ENCODE measurements around the gene TMEM187. TPM values are rescaled to one million over a fixed set of nuclear protein-coding genes. Genes with fewer than 3 reads are reported as not detected.

Gene TMEM187
- total RNA-seq, 1 donor from 2014 or later: 18.3 TPM

- H3K9me3 Mint-ChIP-seq (ENCODE audit: low read depth): no peaks in the 10 kb centered on the region
- no peak overlapping the region for H3K27ac Mint-ChIP-seq (ENCODE audit: unreplicated experiment)
- H3K4me3 Mint-ChIP-seq (ENCODE audit: unreplicated experiment): no peak overlapping the region
- no peak for DNase-seq (ENCODE audit: low spot score)
- H3K36me3 Mint-ChIP-seq (ENCODE audit: low read depth): peaks cover 4% of the 10 kb centered on the region
- no peak for TF ChIP-seq CTCF (IDR thresholded peaks at IDR 0.05)
- H3K27me3 Mint-ChIP-seq (ENCODE audit: low read depth): no peaks in the 10 kb centered on the region
- peaks cover 23% of the 10 kb centered on the region for H3K4me1 Mint-ChIP-seq (ENCODE audit: low read depth)
Observed at GRCh38 chrX:153932220-153932915, 40.2 kb upstream of the TMEM187 start.

GRCh38 chrX:153933748-153934147 lies 38.8 kb upstream of the TMEM187 start:
- no peak for TF ChIP-seq CTCF (IDR thresholded peaks at IDR 0.05)
- no peak for DNase-seq (ENCODE audit: low spot score)
- Mint-ChIP-seq H3K36me3 (ENCODE audit: low read depth) (peaks cover 4% of the 10 kb centered on the region), H3K4me3 (ENCODE audit: unreplicated experiment) (peak overlapping the region; percentile 81), H3K4me1 (ENCODE audit: low read depth) (peaks cover 15% of the 10 kb centered on the region), H3K27ac (ENCODE audit: unreplicated experiment) (peak overlapping the region; percentile 34), H3K9me3 (ENCODE audit: low read depth) (no peaks in the 10 kb centered on the region), H3K27me3 (ENCODE audit: low read depth) (no peaks in the 10 kb centered on the region)

GRCh38 chrX:153934148-153934761 lies 38.3 kb upstream of the TMEM187 start:
- no peaks in the 10 kb centered on the region for H3K27me3 Mint-ChIP-seq (ENCODE audit: low read depth)
- H3K36me3 Mint-ChIP-seq (ENCODE audit: low read depth): peaks cover 4% of the 10 kb centered on the region
- H3K4me1 Mint-ChIP-seq (ENCODE audit: low read depth): peaks cover 11% of the 10 kb centered on the region
- peak overlapping the region; percentile 81 for H3K4me3 Mint-ChIP-seq (ENCODE audit: unreplicated experiment)
- H3K27ac Mint-ChIP-seq (ENCODE audit: unreplicated experiment): peak overlapping the region; percentile 34
- H3K9me3 Mint-ChIP-seq (ENCODE audit: low read depth): no peaks in the 10 kb centered on the region
- DNase-seq (ENCODE audit: low spot score): no peak
- TF ChIP-seq CTCF (IDR thresholded peaks at IDR 0.05): no peak

- TF ChIP-seq CTCF (IDR thresholded peaks at IDR 0.05): no peak
- H3K36me3 Mint-ChIP-seq (ENCODE audit: low read depth): peaks cover 4% of the 10 kb centered on the region
- DNase-seq (ENCODE audit: low spot score): no peak
- H3K27me3 Mint-ChIP-seq (ENCODE audit: low read depth): no peaks in the 10 kb centered on the region
- H3K4me1 Mint-ChIP-seq (ENCODE audit: low read depth): peaks cover 10% of the 10 kb centered on the region
- H3K27ac Mint-ChIP-seq (ENCODE audit: unreplicated experiment): peak within 1 kb of the TSS; percentile 34
- peak within 1 kb of the TSS; percentile 81 for H3K4me3 Mint-ChIP-seq (ENCODE audit: unreplicated experiment)
- H3K9me3 Mint-ChIP-seq (ENCODE audit: low read depth): no peaks in the 10 kb centered on the region
Observed at GRCh38 chrX:153934762-153935325, 37.7 kb upstream of the TMEM187 start, which contains the start of gene NAA10. TSS of gene NAA10 (minus strand) at chrX:153935037. CDS start at chrX:153934904, 133 bp downstream.

- DNase-seq (ENCODE audit: low spot score): no peak
- H3K9me3 Mint-ChIP-seq (ENCODE audit: low read depth): no peaks in the 10 kb centered on the region
- peaks cover 4% of the 10 kb centered on the region for H3K36me3 Mint-ChIP-seq (ENCODE audit: low read depth)
- H3K4me1 Mint-ChIP-seq (ENCODE audit: low read depth): peaks cover 10% of the 10 kb centered on the region
- H3K27ac Mint-ChIP-seq (ENCODE audit: unreplicated experiment): no peak overlapping the region
- TF ChIP-seq CTCF (IDR thresholded peaks at IDR 0.05): no peak
- no peaks in the 10 kb centered on the region for H3K27me3 Mint-ChIP-seq (ENCODE audit: low read depth)
- H3K4me3 Mint-ChIP-seq (ENCODE audit: unreplicated experiment): peak overlapping the region; percentile 42
Observed at GRCh38 chrX:153935326-153935851, 37.2 kb upstream of the TMEM187 start.

Data from chondrocyte (in vitro differentiated cells).